WTC11 (cell line): ENCODE data around the gene CIAO2A.

Experiments
- ATF1 ChIP-seq: sonication (generic); formaldehyde crosslinking; IDR thresholded peaks from 2 replicates; pipeline ENCODE4 v1.8.1; 2023; ENCODE audit warnings: mild to moderate bottlenecking, moderate library complexity, missing genetic modification reagents
- JAZF1 ChIP-seq: fragments of 250-450 bp; sonication (Bioruptor Pico); IDR thresholded peaks from 2 replicates; pipeline ENCODE4 v1.9.0; 2021; ENCODE audit warnings: moderate library complexity, mild to moderate bottlenecking, inconsistent platforms
- KAT7 ChIP-seq: sonication (generic); formaldehyde crosslinking; IDR thresholded peaks from 2 replicates; pipeline ENCODE4 v1.8.1; 2023; ENCODE audit warnings: missing genetic modification reagents, mild to moderate bottlenecking, borderline replicate concordance
- NFATC4 ChIP-seq: fragments of 250-450 bp; sonication (Bioruptor Pico); IDR thresholded peaks from 2 replicates; pipeline ENCODE4 v1.9.0; 2021; ENCODE audit warnings: mild to moderate bottlenecking
- TF ChIP-seq, protein P1 (sequence below): fragments of 200-600 bp; IDR thresholded peaks from 2 replicates; pipeline ENCODE4 v1.8.0; 2022; ENCODE audit warnings: antibody characterized with exemption
- TF ChIP-seq, protein P2 (sequence below): sonication (generic); formaldehyde crosslinking; IDR thresholded peaks from 2 replicates; pipeline ENCODE4 v1.8.1; 2022; ENCODE audit warnings: low read depth, missing genetic modification reagents, borderline replicate concordance
- TF ChIP-seq, protein P3 (sequence below): sonication (generic); formaldehyde crosslinking; IDR thresholded peaks from 2 replicates; pipeline ENCODE4 v1.8.0; 2022; ENCODE audit warnings: mild to moderate bottlenecking, missing genetic modification reagents
- TF ChIP-seq, protein P4 (sequence below): sonication (generic); formaldehyde crosslinking; conservative IDR thresholded peaks from 2 replicates; pipeline ENCODE4 v1.8.1; 2022; ENCODE audit warnings: mild to moderate bottlenecking, missing genetic modification reagents
- TF ChIP-seq, protein P5 (sequence below): sonication (generic); formaldehyde crosslinking; IDR thresholded peaks from 2 replicates; pipeline ENCODE4 v1.8.1; 2022; ENCODE audit warnings: mild to moderate bottlenecking, moderate library complexity, missing genetic modification reagents
- TF ChIP-seq, protein P6 (sequence below): sonication (generic); formaldehyde crosslinking; IDR thresholded peaks from 2 replicates; pipeline ENCODE4 v1.8.1; 2023; ENCODE audit warnings: mild to moderate bottlenecking, missing genetic modification reagents, moderate library complexity
- TF ChIP-seq, protein P7 (sequence below): sonication (generic); formaldehyde crosslinking; IDR thresholded peaks from 2 replicates; pipeline ENCODE4 v1.8.1; 2023; ENCODE audit warnings: mild to moderate bottlenecking, moderate library complexity, missing genetic modification reagents

DNA sequence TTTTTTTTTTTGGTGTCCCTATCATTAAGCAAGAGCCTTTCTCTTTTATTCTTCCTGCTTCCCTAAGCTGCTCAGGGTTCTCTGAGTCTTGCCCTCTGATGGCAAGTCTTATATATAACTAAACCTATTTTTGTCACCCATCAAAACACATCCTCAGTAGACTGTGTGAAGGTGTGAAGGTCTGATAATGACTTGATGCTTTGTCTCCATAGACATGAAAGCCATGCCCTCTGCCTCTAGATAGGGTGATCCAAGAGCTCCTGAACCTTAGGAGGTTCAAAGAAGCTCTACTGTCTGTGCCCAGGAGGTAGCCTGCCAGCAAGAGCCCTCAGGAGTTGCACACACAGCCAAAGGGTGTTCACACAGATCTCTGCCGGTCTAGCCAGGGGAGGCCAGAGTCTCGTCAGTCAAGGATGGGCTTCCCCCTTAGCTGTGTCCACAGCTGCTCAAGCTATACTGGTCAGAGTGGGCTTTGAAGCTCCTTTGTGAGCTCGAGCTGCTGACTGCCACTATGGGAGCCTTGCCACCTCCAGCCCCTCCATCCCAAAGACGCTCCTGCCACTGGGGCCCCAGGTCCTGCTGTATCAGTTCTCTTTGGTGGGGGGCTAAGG, 44.8 kb upstream of the CIAO2A start:
- no peak for TF ChIP-seq JAZF1 (CRISPR knock-in tag)
- TF ChIP-seq, protein P1, sequence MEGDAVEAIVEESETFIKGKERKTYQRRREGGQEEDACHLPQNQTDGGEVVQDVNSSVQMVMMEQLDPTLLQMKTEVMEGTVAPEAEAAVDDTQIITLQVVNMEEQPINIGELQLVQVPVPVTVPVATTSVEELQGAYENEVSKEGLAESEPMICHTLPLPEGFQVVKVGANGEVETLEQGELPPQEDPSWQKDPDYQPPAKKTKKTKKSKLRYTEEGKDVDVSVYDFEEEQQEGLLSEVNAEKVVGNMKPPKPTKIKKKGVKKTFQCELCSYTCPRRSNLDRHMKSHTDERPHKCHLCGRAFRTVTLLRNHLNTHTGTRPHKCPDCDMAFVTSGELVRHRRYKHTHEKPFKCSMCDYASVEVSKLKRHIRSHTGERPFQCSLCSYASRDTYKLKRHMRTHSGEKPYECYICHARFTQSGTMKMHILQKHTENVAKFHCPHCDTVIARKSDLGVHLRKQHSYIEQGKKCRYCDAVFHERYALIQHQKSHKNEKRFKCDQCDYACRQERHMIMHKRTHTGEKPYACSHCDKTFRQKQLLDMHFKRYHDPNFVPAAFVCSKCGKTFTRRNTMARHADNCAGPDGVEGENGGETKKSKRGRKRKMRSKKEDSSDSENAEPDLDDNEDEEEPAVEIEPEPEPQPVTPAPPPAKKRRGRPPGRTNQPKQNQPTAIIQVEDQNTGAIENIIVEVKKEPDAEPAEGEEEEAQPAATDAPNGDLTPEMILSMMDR: no peak
- TF ChIP-seq KAT7 (CRISPR knock-in tag): no peak
- TF ChIP-seq, protein P2, sequence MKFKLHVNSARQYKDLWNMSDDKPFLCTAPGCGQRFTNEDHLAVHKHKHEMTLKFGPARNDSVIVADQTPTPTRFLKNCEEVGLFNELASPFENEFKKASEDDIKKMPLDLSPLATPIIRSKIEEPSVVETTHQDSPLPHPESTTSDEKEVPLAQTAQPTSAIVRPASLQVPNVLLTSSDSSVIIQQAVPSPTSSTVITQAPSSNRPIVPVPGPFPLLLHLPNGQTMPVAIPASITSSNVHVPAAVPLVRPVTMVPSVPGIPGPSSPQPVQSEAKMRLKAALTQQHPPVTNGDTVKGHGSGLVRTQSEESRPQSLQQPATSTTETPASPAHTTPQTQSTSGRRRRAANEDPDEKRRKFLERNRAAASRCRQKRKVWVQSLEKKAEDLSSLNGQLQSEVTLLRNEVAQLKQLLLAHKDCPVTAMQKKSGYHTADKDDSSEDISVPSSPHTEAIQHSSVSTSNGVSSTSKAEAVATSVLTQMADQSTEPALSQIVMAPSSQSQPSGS: no peak
- TF ChIP-seq, protein P3, sequence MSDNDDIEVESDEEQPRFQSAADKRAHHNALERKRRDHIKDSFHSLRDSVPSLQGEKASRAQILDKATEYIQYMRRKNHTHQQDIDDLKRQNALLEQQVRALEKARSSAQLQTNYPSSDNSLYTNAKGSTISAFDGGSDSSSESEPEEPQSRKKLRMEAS (CRISPR knock-in tag): no peak
- no peak for TF ChIP-seq ATF1 (CRISPR knock-in tag)
- TF ChIP-seq, protein P4, sequence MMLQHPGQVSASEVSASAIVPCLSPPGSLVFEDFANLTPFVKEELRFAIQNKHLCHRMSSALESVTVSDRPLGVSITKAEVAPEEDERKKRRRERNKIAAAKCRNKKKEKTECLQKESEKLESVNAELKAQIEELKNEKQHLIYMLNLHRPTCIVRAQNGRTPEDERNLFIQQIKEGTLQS (CRISPR knock-in tag): no peak
- TF ChIP-seq, protein P5, sequence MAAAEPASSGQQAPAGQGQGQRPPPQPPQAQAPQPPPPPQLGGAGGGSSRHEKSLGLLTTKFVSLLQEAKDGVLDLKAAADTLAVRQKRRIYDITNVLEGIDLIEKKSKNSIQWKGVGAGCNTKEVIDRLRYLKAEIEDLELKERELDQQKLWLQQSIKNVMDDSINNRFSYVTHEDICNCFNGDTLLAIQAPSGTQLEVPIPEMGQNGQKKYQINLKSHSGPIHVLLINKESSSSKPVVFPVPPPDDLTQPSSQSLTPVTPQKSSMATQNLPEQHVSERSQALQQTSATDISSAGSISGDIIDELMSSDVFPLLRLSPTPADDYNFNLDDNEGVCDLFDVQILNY: no peak
- TF ChIP-seq NFATC4 (CRISPR knock-in tag): no peak
- TF ChIP-seq, protein P6, sequence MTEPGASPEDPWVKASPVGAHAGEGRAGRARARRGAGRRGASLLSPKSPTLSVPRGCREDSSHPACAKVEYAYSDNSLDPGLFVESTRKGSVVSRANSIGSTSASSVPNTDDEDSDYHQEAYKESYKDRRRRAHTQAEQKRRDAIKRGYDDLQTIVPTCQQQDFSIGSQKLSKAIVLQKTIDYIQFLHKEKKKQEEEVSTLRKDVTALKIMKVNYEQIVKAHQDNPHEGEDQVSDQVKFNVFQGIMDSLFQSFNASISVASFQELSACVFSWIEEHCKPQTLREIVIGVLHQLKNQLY (CRISPR knock-in tag): no peak
- TF ChIP-seq, protein P7, sequence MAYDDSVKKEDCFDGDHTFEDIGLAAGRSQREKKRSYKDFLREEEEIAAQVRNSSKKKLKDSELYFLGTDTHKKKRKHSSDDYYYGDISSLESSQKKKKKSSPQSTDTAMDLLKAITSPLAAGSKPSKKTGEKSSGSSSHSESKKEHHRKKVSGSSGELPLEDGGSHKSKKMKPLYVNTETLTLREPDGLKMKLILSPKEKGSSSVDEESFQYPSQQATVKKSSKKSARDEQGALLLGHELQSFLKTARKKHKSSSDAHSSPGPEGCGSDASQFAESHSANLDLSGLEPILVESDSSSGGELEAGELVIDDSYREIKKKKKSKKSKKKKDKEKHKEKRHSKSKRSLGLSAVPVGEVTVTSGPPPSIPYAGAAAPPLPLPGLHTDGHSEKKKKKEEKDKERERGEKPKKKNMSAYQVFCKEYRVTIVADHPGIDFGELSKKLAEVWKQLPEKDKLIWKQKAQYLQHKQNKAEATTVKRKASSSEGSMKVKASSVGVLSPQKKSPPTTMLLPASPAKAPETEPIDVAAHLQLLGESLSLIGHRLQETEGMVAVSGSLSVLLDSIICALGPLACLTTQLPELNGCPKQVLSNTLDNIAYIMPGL: no peak
